Prostate gland (tissue), 2 donors: ENCODE measurements around the gene MATCAP1. TPM values are rescaled to one million over a fixed set of nuclear protein-coding genes. Genes with fewer than 3 reads are reported as not detected.

Source experiments
- DNase-seq: peaks from one replicate; pipeline ENCODE4 v3.0.0-alpha.2; 2019; ENCODE audit warnings: low spot score
- H3K27ac ChIP-seq, 2 donors: fragments of 200-600 bp; sonication (generic); 2 replicates each; pipeline ENCODE4 v1.5.1; 2017 to 2019
- H3K27me3 ChIP-seq: fragments of 200-600 bp; sonication (generic); replicated peaks from 2 replicates; pipeline ENCODE4 v1.5.1; 2019; ENCODE audit not compliant: insufficient read depth
- H3K36me3 ChIP-seq, 2 donors: fragments of 200-600 bp; sonication (generic); 1 replicate in 1 of 2; 2 replicates in 1 of 2; pipeline versions ENCODE4 v1.5.1 to v1.8.1; 2017 to 2019
- H3K4me1 ChIP-seq: fragments of 200-600 bp; sonication (generic); replicated peaks from 2 replicates; pipeline ENCODE4 v1.5.1; 2019
- H3K4me3 ChIP-seq, 2 donors: fragments of 200-600 bp; sonication (generic); 2 replicates each; pipeline ENCODE4 v1.5.1; 2017 to 2019
- H3K9me3 ChIP-seq: fragments of 200-600 bp; sonication (generic); 2 replicates; pipeline ENCODE4 v1.5.1; 2017
- POLR2A ChIP-seq: fragments of 450-650 bp; IDR thresholded peaks from one replicate; pipeline ENCODE4 v1.6.1; 2016; ENCODE audit warnings: antibody characterized with exemption, mild to moderate bottlenecking
- POLR2AphosphoS5 ChIP-seq: sonication (generic); formaldehyde crosslinking; IDR thresholded peaks from one replicate; pipeline ENCODE4 v1.6.1; 2017; ENCODE audit warnings: antibody characterized with exemption
- WGBS: methylation state at CpG from one replicate; pipeline ENCODE4 v1.1.5; 2018; 5-methylcytosine and 5-hydroxymethylcytosine counted together
- intact Hi-C: fragments of 100-400 bp; cut with DNase I; formaldehyde crosslinking; loops from one replicate; pipeline ENCODE4 v1.14.2; 2022
- total RNA-seq, 2 donors: library from RNA; depleted of rRNA; stranded (reverse); fragments of >200 nt; gene quantifications; one replicate each; pipeline ENCODE4 v1.1.0, GENCODE V29; 2016
- TF ChIP-seq, protein P1 (sequence below), 4 experiments: fragments of 200-600 bp in 2 of 4; fragments of 450-650 bp in 2 of 4; sonication (generic) in 2 of 4; IDR thresholded peaks; 1 replicate in 3 of 4; 2 replicates in 1 of 4; pipeline ENCODE4 v1.5.1; 2016 to 2019; ENCODE audit warnings: antibody characterized with exemption in 4 of 4, mild to moderate bottlenecking in 2 of 4, moderate library complexity in 2 of 4

Gene MATCAP1
- total RNA-seq, 2 donors from 2014 or later, result 13.9 to 28.9 TPM

- intact Hi-C loops, result loop anchor here (5.0 kb wide), 2 partner anchors 37 to 197 kb away; no protein-coding TSS in a partner anchor
- H3K4me1 ChIP-seq, result no peaks in the 10 kb centered on the region
- H3K36me3 ChIP-seq, result peaks cover 0 to 3% of the 10 kb centered on the region in 2 donors
- no peak for TF ChIP-seq POLR2AphosphoS5
- TF ChIP-seq, protein P1, sequence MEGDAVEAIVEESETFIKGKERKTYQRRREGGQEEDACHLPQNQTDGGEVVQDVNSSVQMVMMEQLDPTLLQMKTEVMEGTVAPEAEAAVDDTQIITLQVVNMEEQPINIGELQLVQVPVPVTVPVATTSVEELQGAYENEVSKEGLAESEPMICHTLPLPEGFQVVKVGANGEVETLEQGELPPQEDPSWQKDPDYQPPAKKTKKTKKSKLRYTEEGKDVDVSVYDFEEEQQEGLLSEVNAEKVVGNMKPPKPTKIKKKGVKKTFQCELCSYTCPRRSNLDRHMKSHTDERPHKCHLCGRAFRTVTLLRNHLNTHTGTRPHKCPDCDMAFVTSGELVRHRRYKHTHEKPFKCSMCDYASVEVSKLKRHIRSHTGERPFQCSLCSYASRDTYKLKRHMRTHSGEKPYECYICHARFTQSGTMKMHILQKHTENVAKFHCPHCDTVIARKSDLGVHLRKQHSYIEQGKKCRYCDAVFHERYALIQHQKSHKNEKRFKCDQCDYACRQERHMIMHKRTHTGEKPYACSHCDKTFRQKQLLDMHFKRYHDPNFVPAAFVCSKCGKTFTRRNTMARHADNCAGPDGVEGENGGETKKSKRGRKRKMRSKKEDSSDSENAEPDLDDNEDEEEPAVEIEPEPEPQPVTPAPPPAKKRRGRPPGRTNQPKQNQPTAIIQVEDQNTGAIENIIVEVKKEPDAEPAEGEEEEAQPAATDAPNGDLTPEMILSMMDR (IDR thresholded peaks at IDR 0.05), result no peak
- no peak for TF ChIP-seq POLR2A
- no peak overlapping the region for H3K4me3 ChIP-seq
- 69% methylated on average over 77 of the region's 77 CpGs for WGBS
- peak overlapping the region in 1 of 2 donors; percentile 83 for H3K27ac ChIP-seq
- H3K9me3 ChIP-seq, result no peaks in the 10 kb centered on the region
- no peaks in the 10 kb centered on the region for H3K27me3 ChIP-seq
- no peak for DNase-seq
Measured at GRCh38 chr16:67149276-67150046, 34.3 kb downstream of the MATCAP1 start.

DNA sequence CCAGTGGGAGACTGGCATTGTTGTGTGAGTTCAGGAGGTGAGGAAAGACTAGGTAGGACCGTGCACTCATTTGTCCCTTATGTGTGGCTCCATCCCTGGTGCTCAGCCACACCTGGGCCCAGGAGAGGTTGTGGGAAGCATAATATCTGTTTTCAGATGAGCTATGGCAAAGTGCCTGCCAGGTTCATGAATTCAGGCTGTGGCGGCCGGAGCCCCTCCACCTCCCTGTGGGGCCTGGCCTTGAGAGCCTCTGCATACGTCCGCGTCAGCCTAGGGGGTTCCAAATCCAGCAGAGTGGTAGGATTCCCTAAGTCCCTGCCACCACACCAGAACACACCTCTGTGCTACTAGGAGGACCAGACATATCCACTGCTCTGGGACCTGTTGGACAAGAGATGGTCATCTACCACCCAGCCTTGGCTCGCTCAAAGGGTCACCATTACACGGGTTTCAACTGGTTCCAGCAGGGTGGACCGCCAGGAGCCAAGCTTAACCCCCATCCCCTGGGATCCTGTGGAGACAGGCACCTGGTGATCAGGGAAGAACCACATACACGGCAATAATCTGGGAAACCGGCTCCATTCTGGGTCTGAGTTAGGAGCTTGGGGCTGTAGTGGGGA, 35.0 kb downstream of the MATCAP1 start:
- H3K4me1 ChIP-seq, result no peaks in the 10 kb centered on the region
- no peaks in the 10 kb centered on the region for H3K9me3 ChIP-seq
- intact Hi-C loops, result loop anchor here (5.0 kb wide), 1 partner anchor 36 kb away; no protein-coding TSS in a partner anchor
- H3K27me3 ChIP-seq, result no peaks in the 10 kb centered on the region
- WGBS, result 80% methylated on average over 11 of the region's 11 CpGs
- no peak for DNase-seq
- H3K36me3 ChIP-seq, result peaks cover 0 to 9% of the 10 kb centered on the region in 2 donors
- TF ChIP-seq, protein P1 (IDR thresholded peaks at IDR 0.05), result no peak
- TF ChIP-seq POLR2AphosphoS5 (no peak), POLR2A (no peak)
- H3K4me3 ChIP-seq, result no peak overlapping the region
- no peak overlapping the region for H3K27ac ChIP-seq

- Histone ChIP-seq H3K27me3 (no peaks in the 10 kb centered on the region), H3K36me3 (peaks cover 0 to 9% of the 10 kb centered on the region in 2 donors), H3K27ac (no peak overlapping the region), H3K4me1 (no peaks in the 10 kb centered on the region), H3K4me3 (no peak overlapping the region), H3K9me3 (no peaks in the 10 kb centered on the region)
- 88% methylated on average over 2 of the region's 2 CpGs for WGBS
- TF ChIP-seq, protein P1 (IDR thresholded peaks at IDR 0.05), result no peak
- TF ChIP-seq POLR2AphosphoS5, result no peak
- DNase-seq, result no peak
- intact Hi-C loops, result loop anchor here (5.0 kb wide), 1 partner anchor 36 kb away; no protein-coding TSS in a partner anchor
Measured at GRCh38 chr16:67148221-67148620, 35.5 kb downstream of the MATCAP1 start.

- DNase-seq, result no peak
- WGBS, result 43% methylated on average over 4 of the region's 4 CpGs
- Histone ChIP-seq H3K36me3 (peaks cover 0 to 9% of the 10 kb centered on the region in 2 donors), H3K4me1 (no peaks in the 10 kb centered on the region), H3K4me3 (no peak overlapping the region), H3K27ac (peak overlapping the region in 1 of 2 donors; percentile 21), H3K9me3 (no peaks in the 10 kb centered on the region), H3K27me3 (no peaks in the 10 kb centered on the region)
- TF ChIP-seq, protein P1 (IDR thresholded peaks at IDR 0.05), result no peak
- TF ChIP-seq POLR2AphosphoS5, result peak; percentile 65
- TF ChIP-seq POLR2A, result no peak
- intact Hi-C loops, result loop anchor here (5.0 kb wide), 1 partner anchor 35 kb away; no protein-coding TSS in a partner anchor
Measured at GRCh38 chr16:67147437-67148140, 36.2 kb downstream of the MATCAP1 start.
